Urinary bladder (tissue), 4 donors: Measurements from ENCODE around the gene RNASE1. TPM values are rescaled to one million over a fixed set of nuclear protein-coding genes. Genes with fewer than 3 reads are reported as not detected.
A peak's percentile ranks its signal among the peaks of the same experiment; 100 is the strongest.

ENCODE experiments used
- DNase-seq: peaks from one replicate; pipeline ENCODE4 v3.0.0-alpha.2; 2015; ENCODE audit errors: extremely low spot score
- H3K27ac ChIP-seq: one replicate; pipeline ENCODE4 v1.5.1; 2013; ENCODE audit warnings: low read depth, mild to moderate bottlenecking, moderate library complexity
- H3K36me3 ChIP-seq: one replicate; pipeline ENCODE4 v1.6.1; 2013; ENCODE audit warnings: mild to moderate bottlenecking, moderate library complexity; ENCODE audit not compliant: insufficient read depth
- H3K4me1 ChIP-seq: one replicate; pipeline ENCODE4 v1.6.1; 2013; ENCODE audit warnings: mild to moderate bottlenecking, moderate library complexity; ENCODE audit not compliant: insufficient read depth
- H3K4me3 ChIP-seq: one replicate; pipeline ENCODE4 v1.5.1; 2013; ENCODE audit warnings: low read depth, low read length
- WGBS: extraction: QIAGEN DNeasy Blood & Tissue Kit; methylation state at CpG from one replicate; pipeline ENCODE4 v1.1.7; 2013; 5-methylcytosine and 5-hydroxymethylcytosine counted together
- polyA plus RNA-seq: library from polyadenylated mRNA; stranded (reverse); fragments of 200-250 nt; gene quantifications from one replicate; pipeline ENCODE4 v1.2.3, GENCODE V29; 2013
- total RNA-seq: library from RNA; depleted of rRNA; stranded (reverse); fragments of >200 nt; gene quantifications from one replicate; pipeline ENCODE4 v1.2.3, GENCODE V29; 2014
- donor health status: healthy with polysubstance abuse.
- donor health status: healthy.

RNASE1 gene
- total and polyA plus RNA-seq, 2 donors, result 139 to 323 TPM

- 84% methylated on average over 6 of the region's 6 CpGs for WGBS
Measured at GRCh38 chr14:20798932-20799331, 3.7 kb downstream of the RNASE1 start.

DNA sequence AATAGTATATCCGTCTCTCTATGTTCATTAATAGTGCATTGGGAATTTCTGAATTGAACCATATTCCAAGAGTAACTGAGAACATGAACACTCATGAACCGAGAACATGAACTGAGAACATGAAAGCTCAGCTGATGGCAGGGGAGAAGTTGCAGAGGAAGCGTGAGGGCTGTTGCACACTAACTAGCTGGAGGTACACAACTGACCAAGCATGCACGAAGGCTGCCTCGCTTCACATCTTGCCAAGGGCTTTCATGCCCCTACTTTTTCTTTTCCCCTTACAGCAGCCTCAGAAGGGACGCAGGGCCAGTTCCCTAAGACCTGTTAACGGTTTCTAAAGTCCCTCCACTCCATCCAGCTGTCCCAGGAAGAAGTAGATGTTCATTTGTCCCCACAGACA lies 4.3 kb downstream of the RNASE1 start:
- DNase-seq, result no peak
- WGBS, result 85% methylated on average over 7 of the region's 7 CpGs
- no peak overlapping the region for H3K4me3 ChIP-seq
- H3K27ac ChIP-seq, result no peak overlapping the region
- no peaks in the 10 kb centered on the region for H3K4me1 ChIP-seq
- no peaks in the 10 kb centered on the region for H3K36me3 ChIP-seq

More at GRCh38 chr14:20798932-20799331, 3.7 kb downstream of the RNASE1 start:
- Histone ChIP-seq H3K27ac (no peak overlapping the region), H3K4me3 (no peak overlapping the region), H3K4me1 (no peaks in the 10 kb centered on the region), H3K36me3 (no peaks in the 10 kb centered on the region)
- no peak for DNase-seq

DNA sequence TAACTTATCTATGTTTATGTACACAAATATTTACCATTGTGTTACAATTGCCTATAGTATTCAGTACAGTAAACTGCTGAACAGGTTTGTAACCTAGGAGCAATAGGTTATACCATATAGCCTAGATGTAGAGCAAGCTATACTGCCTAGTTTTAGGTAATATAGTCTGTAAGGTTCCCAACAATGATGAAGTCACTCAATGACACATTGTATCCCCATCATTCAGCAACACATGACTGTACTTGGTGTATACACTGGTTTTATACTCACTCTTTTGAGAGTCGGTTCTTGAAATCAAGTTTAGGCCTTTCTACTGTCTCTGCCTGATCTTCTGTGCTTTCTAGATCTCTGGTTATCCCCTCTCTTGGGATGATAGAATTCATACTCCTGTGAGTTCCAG lies 5.5 kb downstream of the RNASE1 start:
- Histone ChIP-seq H3K27ac (no peak overlapping the region), H3K4me1 (no peaks in the 10 kb centered on the region), H3K4me3 (no peak overlapping the region), H3K36me3 (no peaks in the 10 kb centered on the region)
- DNase-seq, result no peak
- 91% methylated on average over 1 of the region's 1 CpG for WGBS

GRCh38 chr14:20794644-20795369 lies 7.8 kb downstream of the RNASE1 start:
- 75% methylated on average over 7 of the region's 7 CpGs for WGBS
- Histone ChIP-seq H3K4me1 (no peaks in the 10 kb centered on the region), H3K4me3 (no peak overlapping the region), H3K36me3 (no peaks in the 10 kb centered on the region), H3K27ac (no peak overlapping the region)
- no peak for DNase-seq

GRCh38 chr14:20792556-20792955 lies 10.1 kb downstream of the RNASE1 start:
- Histone ChIP-seq H3K36me3 (no peaks in the 10 kb centered on the region), H3K4me1 (no peaks in the 10 kb centered on the region), H3K27ac (no peak overlapping the region), H3K4me3 (no peak overlapping the region)
- 89% methylated on average over 4 of the region's 4 CpGs for WGBS
- DNase-seq, result no peak

- Histone ChIP-seq H3K4me3 (no peak overlapping the region), H3K27ac (no peak overlapping the region), H3K36me3 (no peaks in the 10 kb centered on the region), H3K4me1 (no peaks in the 10 kb centered on the region)
- no peak for DNase-seq
- 61% methylated on average over 2 of the region's 2 CpGs for WGBS
Measured at GRCh38 chr14:20791597-20791996, 11.0 kb downstream of the RNASE1 start.

DNA sequence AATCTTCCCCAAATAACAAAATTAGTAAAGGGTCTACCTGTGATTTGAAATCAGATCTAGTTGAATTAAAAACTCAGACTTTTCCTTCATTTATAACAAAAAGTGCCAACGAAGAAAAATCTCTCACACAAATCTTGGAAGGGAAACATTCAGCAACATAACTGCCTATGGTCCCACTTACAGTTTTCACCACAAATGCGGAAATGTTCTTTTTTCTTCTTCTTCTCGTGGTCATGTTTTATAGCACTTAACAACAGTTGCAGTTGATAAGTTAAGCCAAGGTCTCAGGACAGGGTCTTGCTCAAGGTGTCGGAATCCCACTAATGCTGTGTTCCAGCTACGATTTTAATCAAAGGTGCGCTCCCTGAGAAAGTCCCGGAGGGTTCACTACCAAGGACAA lies 11.5 kb downstream of the RNASE1 start:
- DNase-seq, result no peak
- 56% methylated on average over 7 of the region's 7 CpGs for WGBS
- no peaks in the 10 kb centered on the region for H3K4me1 ChIP-seq

GRCh38 chr14:20790464-20791116 lies 12.1 kb downstream of the RNASE1 start:
- Histone ChIP-seq H3K4me1 (no peaks in the 10 kb centered on the region), H3K4me3 (no peak overlapping the region), H3K36me3 (no peaks in the 10 kb centered on the region), H3K27ac (no peak overlapping the region)
- DNase-seq, result no peak
- WGBS, result 87% methylated on average over 13 of the region's 13 CpGs

More for the DNA sequence above, 11.5 kb downstream of the RNASE1 start:
- Histone ChIP-seq H3K4me3 (no peak overlapping the region), H3K36me3 (no peaks in the 10 kb centered on the region), H3K27ac (no peak overlapping the region)

GRCh38 chr14:20789230-20789813 lies 13.3 kb downstream of the RNASE1 start:
- WGBS, result 55% methylated on average over 3 of the region's 3 CpGs
- DNase-seq, result no peak
- no peak overlapping the region for H3K27ac ChIP-seq
- no peak overlapping the region for H3K4me3 ChIP-seq
- H3K4me1 ChIP-seq, result no peaks in the 10 kb centered on the region
- no peaks in the 10 kb centered on the region for H3K36me3 ChIP-seq

- 81% methylated on average over 4 of the region's 4 CpGs for WGBS
- H3K4me1 ChIP-seq, result no peaks in the 10 kb centered on the region
- H3K27ac ChIP-seq, result no peak overlapping the region
Measured at GRCh38 chr14:20787025-20787424, 15.6 kb downstream of the RNASE1 start.

GRCh38 chr14:20782280-20782890 lies 20.3 kb downstream of the RNASE1 start:
- no peak overlapping the region for H3K27ac ChIP-seq
- DNase-seq, result peak; percentile 33
- no peak overlapping the region for H3K4me3 ChIP-seq
- H3K4me1 ChIP-seq, result no peaks in the 10 kb centered on the region
- 9% methylated on average over 5 of the region's 5 CpGs for WGBS
- H3K36me3 ChIP-seq, result no peaks in the 10 kb centered on the region

More at GRCh38 chr14:20787025-20787424, 15.6 kb downstream of the RNASE1 start:
- DNase-seq, result no peak
- no peaks in the 10 kb centered on the region for H3K36me3 ChIP-seq
- no peak overlapping the region for H3K4me3 ChIP-seq

- Histone ChIP-seq H3K27ac (no peak overlapping the region), H3K4me1 (no peaks in the 10 kb centered on the region), H3K36me3 (no peaks in the 10 kb centered on the region), H3K4me3 (no peak overlapping the region)
- no peak for DNase-seq
- 20% methylated on average over 4 of the region's 4 CpGs for WGBS
Measured at GRCh38 chr14:20781803-20782202, 20.8 kb downstream of the RNASE1 start.

- DNase-seq, result no peak
- 85% methylated on average over 1 of the region's 1 CpG for WGBS
- no peak overlapping the region for H3K27ac ChIP-seq
- no peak overlapping the region for H3K4me3 ChIP-seq
- H3K4me1 ChIP-seq, result no peaks in the 10 kb centered on the region
- H3K36me3 ChIP-seq, result no peaks in the 10 kb centered on the region
Measured at GRCh38 chr14:20775901-20776300, 26.7 kb downstream of the RNASE1 start.

DNA sequence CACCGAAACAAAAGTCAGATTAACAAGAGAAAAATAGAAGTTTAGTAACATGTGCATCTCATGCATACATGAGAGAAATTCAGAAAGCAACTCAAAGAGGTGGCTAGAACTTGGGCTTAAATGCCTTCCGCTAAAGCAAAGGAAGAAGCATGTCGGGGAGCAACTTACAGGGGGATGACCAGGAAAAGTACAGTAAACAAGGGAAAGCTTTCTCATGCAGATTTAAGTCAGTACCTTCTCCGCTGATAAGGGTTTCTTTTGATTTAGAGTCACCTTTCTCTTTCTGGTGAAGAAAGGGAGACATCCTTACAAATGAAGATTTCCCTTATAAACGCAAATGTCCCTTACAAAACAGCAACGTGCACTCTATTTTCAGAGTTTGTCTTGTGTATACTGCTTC lies 27.6 kb downstream of the RNASE1 start:
- Histone ChIP-seq H3K27ac (no peak overlapping the region), H3K4me1 (no peaks in the 10 kb centered on the region), H3K36me3 (no peaks in the 10 kb centered on the region), H3K4me3 (no peak overlapping the region)
- WGBS, result 54% methylated on average over 6 of the region's 6 CpGs
- DNase-seq, result no peak
